ENCODE data around the gene ABHD14A. TPM values are rescaled to one million over a fixed set of nuclear protein-coding genes. Genes with fewer than 3 reads are reported as not detected.

The ABHD14A gene
- total RNA-seq, 6 experiments from 2014 or later = 10.5 to 13.2 (median 11.0) TPM

DNA sequence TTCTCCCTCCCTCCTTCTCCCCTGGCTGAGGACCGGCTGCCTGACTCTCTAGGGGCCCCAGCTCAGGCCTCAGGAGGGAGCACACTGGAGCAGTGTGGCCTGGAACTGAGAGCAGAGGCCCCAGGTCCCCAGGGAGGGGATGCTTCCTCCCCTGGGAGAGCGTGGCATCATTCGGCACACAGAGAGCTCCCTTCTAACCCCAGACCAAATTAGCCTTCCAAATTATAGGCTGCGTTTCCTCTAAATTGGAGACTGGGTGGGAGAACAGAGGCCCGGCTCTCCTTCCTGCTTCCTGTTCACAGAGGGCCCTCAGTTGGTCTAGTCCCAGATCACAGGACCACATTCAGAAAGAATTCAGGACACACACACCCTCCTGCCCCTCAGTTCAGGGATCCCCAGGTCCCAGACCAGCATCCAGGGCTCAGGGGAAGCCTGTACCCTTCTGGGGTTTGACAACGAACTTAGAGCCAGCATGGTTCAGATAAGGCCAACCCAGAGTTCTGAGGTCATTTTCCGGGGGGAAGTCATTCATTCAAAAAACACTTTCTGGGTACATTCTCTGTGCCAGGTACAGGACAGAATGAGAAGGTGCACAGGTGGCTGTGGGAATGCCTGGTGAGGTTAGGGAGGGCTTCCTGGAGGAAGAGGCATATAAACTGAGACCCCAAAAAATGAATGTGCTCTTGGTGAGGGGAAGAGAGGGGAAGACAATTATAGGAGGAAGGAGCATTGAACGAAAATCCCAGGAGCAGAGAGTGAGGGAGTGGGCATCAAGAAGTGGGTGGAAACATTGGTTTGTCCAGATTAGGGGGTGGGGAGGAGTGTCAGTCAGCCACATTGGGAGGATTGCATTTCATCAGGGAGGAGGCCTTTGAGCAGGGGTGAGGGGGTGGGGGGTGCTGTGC is 49.2 kb downstream of the ABHD14A start:
- H3K4me3 Mint-ChIP-seq = no peak overlapping the region
- H3K9me3 Mint-ChIP-seq = no peaks in the 10 kb centered on the region
- TF ChIP-seq, protein P1, sequence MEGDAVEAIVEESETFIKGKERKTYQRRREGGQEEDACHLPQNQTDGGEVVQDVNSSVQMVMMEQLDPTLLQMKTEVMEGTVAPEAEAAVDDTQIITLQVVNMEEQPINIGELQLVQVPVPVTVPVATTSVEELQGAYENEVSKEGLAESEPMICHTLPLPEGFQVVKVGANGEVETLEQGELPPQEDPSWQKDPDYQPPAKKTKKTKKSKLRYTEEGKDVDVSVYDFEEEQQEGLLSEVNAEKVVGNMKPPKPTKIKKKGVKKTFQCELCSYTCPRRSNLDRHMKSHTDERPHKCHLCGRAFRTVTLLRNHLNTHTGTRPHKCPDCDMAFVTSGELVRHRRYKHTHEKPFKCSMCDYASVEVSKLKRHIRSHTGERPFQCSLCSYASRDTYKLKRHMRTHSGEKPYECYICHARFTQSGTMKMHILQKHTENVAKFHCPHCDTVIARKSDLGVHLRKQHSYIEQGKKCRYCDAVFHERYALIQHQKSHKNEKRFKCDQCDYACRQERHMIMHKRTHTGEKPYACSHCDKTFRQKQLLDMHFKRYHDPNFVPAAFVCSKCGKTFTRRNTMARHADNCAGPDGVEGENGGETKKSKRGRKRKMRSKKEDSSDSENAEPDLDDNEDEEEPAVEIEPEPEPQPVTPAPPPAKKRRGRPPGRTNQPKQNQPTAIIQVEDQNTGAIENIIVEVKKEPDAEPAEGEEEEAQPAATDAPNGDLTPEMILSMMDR (IDR thresholded peaks at IDR 0.05) = no peak
- no peaks in the 10 kb centered on the region; the same call in 1 of the 2 replicates for H3K27me3 Mint-ChIP-seq (ENCODE audit: insufficient read depth)
- no peak overlapping the region for H3K27ac Mint-ChIP-seq
- no peaks in the 10 kb centered on the region for H3K36me3 Mint-ChIP-seq (ENCODE audit: low read depth)
- DNase-seq = no peak
- peaks cover 27% of the 10 kb centered on the region for H3K4me1 Mint-ChIP-seq (ENCODE audit: low read depth)

DNA sequence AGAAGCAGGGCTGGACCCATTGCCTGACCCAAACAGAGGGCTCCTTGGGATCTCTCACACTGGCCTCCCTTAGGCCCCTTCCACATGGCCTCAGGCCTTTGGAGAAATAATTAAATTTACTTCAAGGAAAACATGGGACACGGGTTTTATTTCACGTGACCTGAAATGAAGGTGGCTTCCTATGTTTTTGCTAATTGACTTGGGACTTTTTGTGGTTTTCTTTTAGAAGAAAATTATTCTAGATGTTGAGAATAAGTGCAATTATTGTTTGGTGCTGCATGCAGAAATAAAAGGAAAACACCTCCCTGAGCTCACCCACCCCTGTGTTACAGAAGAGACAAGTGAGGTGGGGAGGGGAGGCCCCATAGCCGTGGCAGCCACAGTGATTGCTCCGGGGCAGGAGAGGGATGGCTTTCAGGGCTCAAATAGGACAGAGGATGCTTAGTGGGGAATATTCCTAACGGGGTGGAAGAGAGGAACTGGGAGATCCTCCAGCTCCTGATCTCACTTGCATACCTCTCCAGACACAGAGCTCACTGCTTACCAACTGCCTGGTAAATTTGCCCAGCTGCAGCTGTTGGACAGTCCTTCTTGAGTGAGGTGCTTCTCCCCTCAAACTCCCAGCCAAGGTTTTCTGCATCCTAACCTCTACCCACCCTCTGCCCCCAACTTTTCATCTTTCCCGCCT is 50.0 kb downstream of the ABHD14A start:
- no peak for DNase-seq
- H3K27me3 Mint-ChIP-seq (ENCODE audit: insufficient read depth) = no peaks in the 10 kb centered on the region; the same call in 1 of the 2 replicates
- peaks cover 27% of the 10 kb centered on the region for H3K4me1 Mint-ChIP-seq (ENCODE audit: low read depth)
- H3K27ac Mint-ChIP-seq = no peak overlapping the region
- H3K4me3 Mint-ChIP-seq = no peak overlapping the region
- no peaks in the 10 kb centered on the region for H3K9me3 Mint-ChIP-seq
- no peaks in the 10 kb centered on the region for H3K36me3 Mint-ChIP-seq (ENCODE audit: low read depth)
- TF ChIP-seq, protein P1 (IDR thresholded peaks at IDR 0.05) = no peak

DNA sequence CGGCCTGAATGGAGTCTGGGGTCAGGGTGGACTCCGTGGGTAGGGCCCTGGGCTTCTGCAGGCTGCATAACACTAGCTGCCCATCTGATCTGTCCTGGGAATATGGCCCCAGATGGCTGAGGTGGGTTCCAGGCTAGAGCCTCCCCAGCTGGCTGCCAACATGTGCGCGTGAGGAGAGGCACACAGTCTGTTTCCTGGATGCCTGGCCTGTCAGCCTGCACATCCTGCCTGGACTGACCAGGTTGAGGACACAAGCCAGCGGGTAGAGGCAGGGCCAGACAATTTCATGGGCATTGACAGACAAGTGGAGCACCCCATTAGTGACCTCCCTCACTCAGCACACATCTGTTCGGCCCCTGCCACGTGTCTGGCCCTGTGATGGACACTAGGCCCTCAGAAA is 50.6 kb downstream of the ABHD14A start:
- no peaks in the 10 kb centered on the region for H3K36me3 Mint-ChIP-seq (ENCODE audit: low read depth)
- H3K27ac Mint-ChIP-seq = no peak overlapping the region
- no peak for DNase-seq

DNA sequence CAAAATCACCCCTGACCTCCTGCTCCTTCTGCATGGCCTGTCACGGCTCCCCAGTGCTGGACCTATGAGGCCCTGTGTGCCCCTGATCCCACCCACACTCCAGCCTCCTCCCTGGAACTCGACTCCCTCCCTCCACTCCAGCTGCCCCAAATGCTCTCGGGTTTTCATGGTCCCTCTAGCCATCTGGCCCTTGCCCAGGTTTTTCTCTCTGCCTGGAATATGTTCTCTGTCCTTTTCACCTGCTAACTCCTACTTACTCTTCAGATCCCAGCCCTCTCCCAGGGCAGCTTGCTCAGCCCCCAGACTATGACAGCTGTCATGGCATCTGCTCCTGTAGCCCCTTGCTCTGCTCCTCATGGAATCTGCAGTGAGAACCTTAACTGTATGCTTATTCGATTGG is 51.2 kb downstream of the ABHD14A start:
- TF ChIP-seq, protein P1 (IDR thresholded peaks at IDR 0.05) = no peak
- Mint-ChIP-seq H3K27me3 (ENCODE audit: insufficient read depth) (no peaks in the 10 kb centered on the region; the same call in 1 of the 2 replicates), H3K9me3 (peaks cover 9% of the 10 kb centered on the region; the same call in 1 of the 2 replicates), H3K4me3 (no peak overlapping the region), H3K27ac (no peak overlapping the region), H3K4me1 (ENCODE audit: low read depth) (peaks cover 27% of the 10 kb centered on the region), H3K36me3 (ENCODE audit: low read depth) (no peaks in the 10 kb centered on the region)
- no peak for DNase-seq

More for the DNA sequence above, 50.6 kb downstream of the ABHD14A start:
- H3K9me3 Mint-ChIP-seq = peaks cover 3% of the 10 kb centered on the region; the same call in 1 of the 2 replicates
- TF ChIP-seq, protein P1 (IDR thresholded peaks at IDR 0.05) = no peak
- no peaks in the 10 kb centered on the region; the same call in 1 of the 2 replicates for H3K27me3 Mint-ChIP-seq (ENCODE audit: insufficient read depth)
- H3K4me3 Mint-ChIP-seq = no peak overlapping the region
- peaks cover 27% of the 10 kb centered on the region for H3K4me1 Mint-ChIP-seq (ENCODE audit: low read depth)

GRCh38 chr3:52028572-52028971 is 53.7 kb downstream of the ABHD14A start:
- Mint-ChIP-seq H3K4me1 (ENCODE audit: low read depth) (peaks cover 6% of the 10 kb centered on the region; the same call in 1 of the 2 replicates), H3K4me3 (no peak overlapping the region), H3K36me3 (ENCODE audit: low read depth) (no peaks in the 10 kb centered on the region), H3K27ac (no peak overlapping the region), H3K27me3 (ENCODE audit: insufficient read depth) (no peaks in the 10 kb centered on the region; the same call in 1 of the 2 replicates), H3K9me3 (peaks cover 20% of the 10 kb centered on the region)
- no peak for DNase-seq
- TF ChIP-seq, protein P1 (IDR thresholded peaks at IDR 0.05) = no peak

All from HFFc6 (cell line).